Tibial artery (tissue), 4 donors: ENCODE measurements around the gene PPP2R2C.

ENCODE experiments used
- DNase-seq, 2 donors: peaks; one replicate each; pipeline ENCODE4 v3.0.0-alpha.2; 2019
- H3K27ac ChIP-seq, 2 donors: fragments of 200-600 bp; sonication (generic) in 1 of 2; 1 replicate in 1 of 2; 2 replicates in 1 of 2; pipeline ENCODE4 v1.5.1; 2018 to 2019; ENCODE audit warnings: mild to moderate bottlenecking in 1 of 2
- H3K27me3 ChIP-seq, 2 donors: fragments of 200-600 bp; sonication (generic) in 1 of 2; one replicate each; pipeline versions ENCODE4 v1.5.1 to v1.6.0; 2016 to 2019
- H3K36me3 ChIP-seq, 3 donors: fragments of 200-600 bp; sonication (generic) in 2 of 3; one replicate each; pipeline ENCODE4 v1.5.1; 2016 to 2019; ENCODE audit warnings: mild to moderate bottlenecking in 2 of 3
- H3K4me1 ChIP-seq, 4 donors: fragments of 200-600 bp; sonication (generic) in 2 of 4; 1 replicate in 3 of 4; 2 replicates in 1 of 4; pipeline ENCODE4 v1.5.1; 2016 to 2019
- H3K4me3 ChIP-seq, 2 donors: fragments of 200-600 bp; sonication (generic) in 1 of 2; 1 replicate in 1 of 2; 2 replicates in 1 of 2; pipeline ENCODE4 v1.5.1; 2018 to 2019; ENCODE audit warnings: mild to moderate bottlenecking in 2 of 2
- H3K9me3 ChIP-seq, 3 donors: fragments of 200-600 bp; sonication (generic) in 1 of 3; one replicate each; pipeline ENCODE4 v1.5.1; 2016 to 2019
- CTCF ChIP-seq, 2 experiments: fragments of 200-600 bp in 1 of 2; fragments of 450-650 bp in 1 of 2; IDR thresholded peaks; one replicate each; pipeline ENCODE4 v1.5.1; 2017 to 2019; ENCODE audit warnings: antibody characterized with exemption in 2 of 2, mild to moderate bottlenecking in 1 of 2, moderate library complexity in 1 of 2
- intact Hi-C: fragments of 100-400 bp; cut with DNase I; formaldehyde crosslinking; loops from one replicate; pipeline ENCODE4 v1.15.0; 2023; ENCODE audit warnings: low total_unique reads

PPP2R2C gene

GRCh38 chr4:6489927-6490326, 17.5 kb upstream of the PPP2R2C start:
- DNase-seq, result no peak
- TF ChIP-seq CTCF (IDR thresholded peaks at IDR 0.05), result no peak

GRCh38 chr4:6487466-6487865, 15.1 kb upstream of the PPP2R2C start:
- H3K4me1 ChIP-seq, result no peaks in the 10 kb centered on the region
- DNase-seq, result no peak
- H3K4me3 ChIP-seq, result no peak overlapping the region
- intact Hi-C loops, result no loop called here
- TF ChIP-seq CTCF (IDR thresholded peaks at IDR 0.05), result no peak
- H3K27me3 ChIP-seq, result peaks cover 0 to 8% of the 10 kb centered on the region in 2 donors
- H3K36me3 ChIP-seq, result no peaks in the 10 kb centered on the region
- H3K27ac ChIP-seq, result no peak overlapping the region
- H3K9me3 ChIP-seq, result peaks cover 0 to 38% (median 7%) of the 10 kb centered on the region in 3 donors

More at GRCh38 chr4:6489927-6490326, 17.5 kb upstream of the PPP2R2C start:
- H3K4me1 ChIP-seq, result peaks cover 0 to 7% (median 0%) of the 10 kb centered on the region in 4 donors
- H3K36me3 ChIP-seq, result no peaks in the 10 kb centered on the region
- no peak overlapping the region for H3K27ac ChIP-seq
- peaks cover 0 to 23% of the 10 kb centered on the region in 2 donors for H3K27me3 ChIP-seq
- intact Hi-C loops, result no loop called here
- peaks cover 0 to 38% (median 7%) of the 10 kb centered on the region in 3 donors for H3K9me3 ChIP-seq
- no peak overlapping the region for H3K4me3 ChIP-seq

- Histone ChIP-seq H3K9me3 (peaks cover 0 to 4% (median 0%) of the 10 kb centered on the region in 3 donors), H3K27ac (no peak overlapping the region), H3K36me3 (no peaks in the 10 kb centered on the region), H3K4me3 (no peak overlapping the region), H3K4me1 (no peaks in the 10 kb centered on the region), H3K27me3 (peaks cover 0 to 18% of the 10 kb centered on the region in 2 donors)
- TF ChIP-seq CTCF (IDR thresholded peaks at IDR 0.05), result no peak
- no peak for DNase-seq
- intact Hi-C loops, result no loop called here
Measured at GRCh38 chr4:6480534-6481088, 8.2 kb upstream of the PPP2R2C start.

GRCh38 chr4:6478546-6479220, 6.3 kb upstream of the PPP2R2C start:
- H3K36me3 ChIP-seq, result no peaks in the 10 kb centered on the region
- intact Hi-C loops, result no loop called here

GRCh38 chr4:6476893-6477292, 4.5 kb upstream of the PPP2R2C start:
- DNase-seq, result no peak
- TF ChIP-seq CTCF (IDR thresholded peaks at IDR 0.05), result no peak
- Histone ChIP-seq H3K9me3 (no peaks in the 10 kb centered on the region), H3K36me3 (no peaks in the 10 kb centered on the region), H3K4me3 (no peak overlapping the region), H3K27me3 (peaks cover 0 to 51% of the 10 kb centered on the region in 2 donors), H3K27ac (no peak overlapping the region), H3K4me1 (peaks cover 0 to 6% (median 2%) of the 10 kb centered on the region in 4 donors)
- intact Hi-C loops, result no loop called here

More at GRCh38 chr4:6478546-6479220, 6.3 kb upstream of the PPP2R2C start:
- no peak overlapping the region for H3K4me3 ChIP-seq
- no peaks in the 10 kb centered on the region for H3K9me3 ChIP-seq
- no peak for DNase-seq
- TF ChIP-seq CTCF (IDR thresholded peaks at IDR 0.05), result no peak
- no peaks in the 10 kb centered on the region for H3K4me1 ChIP-seq
- H3K27me3 ChIP-seq, result peaks cover 0 to 36% of the 10 kb centered on the region in 2 donors
- H3K27ac ChIP-seq, result no peak overlapping the region
